NCI-H1436 treated with DMSO at 0.1 percent for 48 hours (cell line): ENCODE measurements around the gene BLOC1S3.
A peak's percentile ranks its signal among the peaks of the same experiment; 100 is the strongest.

ENCODE experiments used
- DNase-seq: peaks from one replicate; lab custom pipeline; 2025; lab: John Stamatoyannopoulos, UW

Gene BLOC1S3

DNA sequence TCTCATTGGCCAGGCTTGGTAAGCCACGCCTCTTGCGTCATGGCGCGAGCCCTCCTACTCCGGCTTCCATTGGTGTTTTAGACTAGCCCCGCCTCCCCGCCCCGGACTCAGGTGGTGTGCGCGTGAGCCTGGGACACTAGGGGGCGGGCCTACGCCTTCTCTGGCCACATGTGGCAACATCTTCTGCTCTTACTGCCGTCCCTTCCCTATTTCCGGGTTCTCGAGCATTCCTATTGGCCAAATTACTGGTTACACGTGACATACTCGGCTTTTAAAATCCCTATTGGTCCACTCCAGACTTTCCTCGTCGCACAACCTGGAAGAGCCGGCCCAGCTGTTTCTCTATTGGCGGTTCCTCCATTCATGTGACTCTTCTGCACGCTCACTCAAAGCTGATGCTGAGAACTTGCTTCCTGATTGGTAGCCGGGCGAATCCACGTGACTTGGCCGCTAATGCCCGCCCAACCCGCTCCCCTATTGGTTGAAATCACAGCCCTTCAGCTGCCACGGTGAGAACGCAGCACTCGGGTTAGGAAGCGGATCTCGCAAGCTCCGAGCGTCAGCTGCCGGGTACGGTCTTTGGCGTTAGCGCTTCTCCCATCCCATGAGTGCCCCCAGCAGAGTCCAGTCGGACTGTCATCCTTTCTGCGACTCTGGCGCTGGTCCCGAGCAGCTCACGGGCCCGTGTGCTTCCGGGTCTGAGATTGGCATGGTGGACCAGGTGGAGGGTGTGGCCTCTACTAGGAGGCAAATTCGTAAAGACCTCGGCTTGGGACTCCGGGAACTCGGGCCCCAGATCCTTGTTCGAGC is at the start of gene BLOC1S3:
TSS of gene BLOC1S3 (plus strand) at position 523 of the 810 bp plus-strand sequence. CDS start 513 bp downstream, outside the sequence.
- DNase-seq = peak; percentile 100

GRCh38 chr19:45128806-45129205 is 49.8 kb upstream of the BLOC1S3 start:
- no peak for DNase-seq

DNA sequence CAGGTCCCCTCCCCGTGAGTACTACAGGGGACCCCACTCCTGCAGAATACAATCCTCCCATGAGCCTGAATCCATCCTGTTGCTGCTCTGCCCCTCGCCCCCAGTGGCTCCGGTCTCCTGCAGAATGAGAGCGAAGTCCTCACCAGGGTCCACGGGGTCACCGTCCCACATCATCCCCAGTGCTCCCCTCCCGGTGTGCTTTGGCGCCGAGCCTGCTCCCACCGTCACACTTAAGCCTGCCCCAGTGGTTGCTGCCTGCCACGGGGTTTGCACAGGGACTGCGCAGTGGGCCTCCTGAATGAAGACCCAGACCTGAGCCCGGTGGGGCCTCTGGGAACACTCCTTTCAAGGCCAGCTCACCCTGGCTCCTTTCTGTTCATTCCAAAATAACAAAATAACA is 48.3 kb upstream of the BLOC1S3 start:
- no peak for DNase-seq

- peak; percentile 95 for DNase-seq
Measured at GRCh38 chr19:45130888-45131615, 47.5 kb upstream of the BLOC1S3 start.

DNA sequence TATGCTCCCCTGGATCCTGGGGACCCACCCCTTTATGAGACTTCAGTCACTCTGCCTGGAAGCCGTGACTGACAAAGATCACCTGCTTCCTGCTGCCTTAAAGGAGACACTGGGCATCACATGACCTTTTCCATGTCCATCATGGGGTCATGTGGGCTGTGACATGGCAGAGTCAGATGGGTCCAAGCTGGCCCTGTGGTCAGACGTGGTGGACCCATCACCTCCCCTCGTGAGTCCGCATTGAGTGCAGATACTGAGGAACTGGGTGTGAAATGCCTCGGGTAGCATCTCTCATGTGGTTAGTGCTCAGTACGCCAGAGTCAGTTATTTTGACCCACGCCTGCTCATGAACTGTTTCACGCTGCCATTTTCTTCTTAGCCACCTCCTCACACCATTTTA is 44.9 kb upstream of the BLOC1S3 start:
- DNase-seq = no peak

DNA sequence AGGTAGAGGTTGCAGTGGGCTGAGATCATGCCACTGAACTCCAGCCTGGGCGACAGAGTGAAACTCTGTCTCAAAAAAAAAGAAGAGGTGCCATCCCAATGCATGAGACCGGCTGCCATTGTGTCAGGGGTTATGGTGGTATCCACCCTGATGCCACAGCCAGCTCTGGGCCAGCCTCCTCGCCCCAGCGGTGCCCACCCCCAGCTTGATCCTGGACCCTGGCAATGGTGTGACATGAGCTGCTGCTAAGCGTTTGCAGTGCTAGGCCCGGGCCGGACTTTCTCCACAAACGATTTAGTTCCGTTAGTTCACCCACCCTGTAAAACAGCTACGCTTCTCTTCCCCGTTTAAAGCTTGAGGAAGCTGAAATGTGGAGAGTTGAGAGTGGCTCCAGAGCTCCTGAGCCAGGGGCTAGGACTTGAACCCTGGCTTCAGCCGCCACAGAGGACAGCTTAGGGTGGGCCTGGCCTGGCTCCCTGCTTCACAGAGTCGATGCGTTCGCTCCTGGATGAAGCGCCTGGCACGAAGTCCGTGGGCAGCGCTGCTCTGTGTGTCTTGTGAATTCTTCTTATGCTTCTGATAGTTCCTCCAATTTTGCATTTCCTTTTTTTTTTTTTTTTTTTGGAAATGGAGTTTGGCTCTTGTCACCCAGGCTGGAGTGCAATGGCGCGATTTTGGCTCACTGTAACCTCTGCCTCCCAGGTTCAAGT is 43.3 kb upstream of the BLOC1S3 start:
- DNase-seq = no peak

DNA sequence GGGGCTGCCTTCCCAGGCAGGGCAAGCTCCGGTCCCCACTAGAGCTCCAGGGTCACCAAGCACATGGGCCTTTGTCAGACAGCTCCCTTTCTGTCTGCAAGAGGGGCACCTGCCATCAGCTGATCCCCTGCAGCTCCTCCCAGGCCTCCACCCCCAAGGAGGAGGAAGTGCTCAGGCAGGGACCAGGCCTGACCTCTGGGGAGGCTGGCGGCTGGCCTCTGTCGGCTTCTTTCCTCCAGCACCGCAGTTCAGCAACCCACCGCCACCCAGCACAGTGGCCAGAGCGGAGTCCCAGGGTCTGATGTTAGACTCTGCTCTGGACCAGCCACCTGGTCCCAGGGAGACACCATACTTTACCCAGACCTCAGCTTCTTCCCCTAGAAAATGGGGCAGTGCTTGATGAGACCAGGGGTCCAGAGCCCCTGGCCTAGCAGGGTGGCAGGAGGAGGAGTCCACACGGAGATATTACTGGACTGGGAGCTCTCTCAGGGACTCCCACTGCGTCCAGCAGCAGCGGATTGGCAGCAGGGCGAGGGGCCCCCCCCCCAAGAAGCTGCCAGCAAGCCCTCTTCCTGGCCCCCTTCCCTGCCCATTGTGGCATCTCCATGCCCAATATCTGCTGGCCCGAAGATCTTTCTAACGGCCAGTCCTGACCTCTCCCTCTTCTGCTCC is 41.9 kb upstream of the BLOC1S3 start:
- no peak for DNase-seq

DNA sequence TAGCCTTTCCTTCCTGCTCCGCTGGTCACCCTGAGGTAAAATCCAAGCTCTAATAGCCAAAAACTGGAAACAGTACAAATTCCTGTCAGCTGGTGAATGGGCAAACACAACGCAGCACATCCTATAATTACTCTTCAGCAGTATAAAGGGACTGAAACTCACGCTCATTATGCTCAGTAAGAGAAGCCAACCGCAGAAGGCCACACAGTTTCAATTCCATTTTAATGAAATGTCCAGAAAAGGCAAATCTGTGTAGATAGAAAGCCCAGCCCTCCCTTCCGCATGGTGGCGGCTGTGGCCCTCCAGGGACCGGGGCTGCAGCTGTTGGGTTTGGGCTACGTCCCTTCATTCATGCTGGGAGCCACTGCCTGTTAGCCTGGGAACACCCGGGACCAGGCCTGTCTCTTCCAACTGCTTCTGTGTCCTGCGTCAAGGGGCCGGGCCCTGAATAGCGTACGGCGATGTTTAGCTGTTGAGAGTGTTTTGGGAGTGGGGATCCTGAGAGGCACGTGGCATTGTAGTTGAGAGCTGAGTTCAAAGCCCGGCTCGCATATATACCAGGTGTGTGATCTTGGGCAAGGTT is 41.3 kb upstream of the BLOC1S3 start:
- no peak for DNase-seq

GRCh38 chr19:45138303-45138751 is 40.3 kb upstream of the BLOC1S3 start:
- no peak for DNase-seq

GRCh38 chr19:45139286-45140143 is 39.1 kb upstream of the BLOC1S3 start:
- DNase-seq = no peak

GRCh38 chr19:45140144-45140503 is 38.5 kb upstream of the BLOC1S3 start:
- DNase-seq = no peak

- DNase-seq = no peak
Measured at GRCh38 chr19:45140533-45140932, 38.1 kb upstream of the BLOC1S3 start.

DNA sequence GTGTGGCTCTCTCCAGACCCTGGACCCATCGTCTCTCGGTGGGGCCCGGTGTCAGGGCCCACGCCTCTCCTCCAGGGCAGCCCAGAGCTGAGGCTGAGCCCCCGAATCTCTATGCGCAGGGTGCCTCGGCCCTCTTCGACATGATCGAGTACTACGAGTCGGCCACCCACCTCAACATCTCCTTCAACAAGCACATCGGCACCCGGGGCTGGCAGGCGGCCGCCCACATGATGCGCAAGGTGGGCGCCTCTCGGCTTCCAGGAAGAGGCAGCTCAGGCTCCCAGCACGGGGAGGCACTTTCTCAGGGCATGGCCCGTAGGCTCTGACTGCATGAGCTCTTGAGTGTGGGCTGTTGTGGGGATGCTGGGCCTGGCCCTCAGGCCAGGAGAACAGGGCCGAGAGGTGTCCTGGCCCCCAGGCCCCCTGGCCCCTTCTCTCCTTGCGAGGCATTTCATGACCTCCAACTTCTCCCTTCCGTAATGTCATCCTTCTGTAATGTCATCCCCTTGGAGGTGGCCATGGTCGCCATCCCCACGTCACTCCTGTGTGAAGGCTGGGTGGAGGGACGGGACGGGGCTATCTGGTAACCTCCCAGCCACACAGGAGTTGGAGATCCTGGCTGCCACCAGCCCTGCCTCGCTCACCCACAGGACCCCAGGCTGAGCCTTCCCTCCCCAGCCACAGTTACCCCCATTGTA is 37.2 kb upstream of the BLOC1S3 start:
- DNase-seq = no peak

DNA sequence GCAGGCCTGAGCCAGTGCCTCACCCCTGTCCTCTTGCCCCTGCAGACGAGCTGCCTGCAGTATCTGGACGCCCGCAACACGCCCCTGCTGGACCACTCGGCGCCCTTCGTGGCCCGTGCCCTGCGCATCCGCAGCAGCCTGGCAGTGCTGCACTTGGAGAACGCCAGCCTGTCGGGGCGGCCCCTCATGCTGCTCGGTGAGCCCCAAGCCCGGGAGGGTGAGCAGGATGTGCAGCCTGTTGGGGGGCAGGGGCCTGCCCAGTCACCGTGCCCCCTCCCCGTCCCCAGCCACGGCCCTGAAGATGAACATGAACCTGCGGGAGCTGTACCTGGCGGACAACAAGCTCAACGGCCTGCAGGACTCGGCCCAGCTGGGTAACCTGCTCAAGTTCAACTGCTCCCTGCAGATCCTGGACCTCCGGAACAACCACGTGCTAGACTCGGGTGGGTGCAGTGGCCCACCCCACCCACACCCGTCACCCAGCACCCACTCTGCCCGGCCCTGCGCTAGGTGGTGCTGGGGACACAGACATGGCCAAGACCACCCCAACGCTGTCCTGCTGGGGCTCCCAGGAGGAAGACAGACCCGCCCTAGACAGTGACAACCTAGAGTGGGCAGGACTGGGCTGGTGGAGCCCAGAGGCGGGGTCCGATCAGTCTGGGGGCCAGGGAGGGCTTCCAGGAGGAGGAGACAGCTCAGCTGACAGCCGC is 36.4 kb upstream of the BLOC1S3 start:
- DNase-seq = no peak

DNA sequence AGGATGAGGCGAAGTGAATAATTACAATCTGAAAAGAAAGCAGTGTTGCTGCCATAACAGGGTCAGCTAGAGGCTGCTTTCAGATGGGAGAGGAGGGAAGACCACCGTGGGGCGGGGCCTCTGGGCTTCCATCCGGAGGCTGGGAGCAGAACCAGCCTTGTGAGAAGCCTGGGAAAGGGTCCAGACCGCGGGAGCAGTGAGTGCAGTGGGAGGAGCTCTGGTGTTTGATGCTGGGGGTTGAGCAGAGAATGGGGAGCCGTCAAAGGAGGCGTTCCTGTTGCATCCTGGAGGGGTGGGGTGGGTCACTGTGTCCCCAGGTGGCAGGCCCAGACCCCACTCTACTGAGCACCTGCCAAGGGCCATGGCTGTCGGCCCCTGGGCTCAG is 35.9 kb upstream of the BLOC1S3 start:
- no peak for DNase-seq

DNA sequence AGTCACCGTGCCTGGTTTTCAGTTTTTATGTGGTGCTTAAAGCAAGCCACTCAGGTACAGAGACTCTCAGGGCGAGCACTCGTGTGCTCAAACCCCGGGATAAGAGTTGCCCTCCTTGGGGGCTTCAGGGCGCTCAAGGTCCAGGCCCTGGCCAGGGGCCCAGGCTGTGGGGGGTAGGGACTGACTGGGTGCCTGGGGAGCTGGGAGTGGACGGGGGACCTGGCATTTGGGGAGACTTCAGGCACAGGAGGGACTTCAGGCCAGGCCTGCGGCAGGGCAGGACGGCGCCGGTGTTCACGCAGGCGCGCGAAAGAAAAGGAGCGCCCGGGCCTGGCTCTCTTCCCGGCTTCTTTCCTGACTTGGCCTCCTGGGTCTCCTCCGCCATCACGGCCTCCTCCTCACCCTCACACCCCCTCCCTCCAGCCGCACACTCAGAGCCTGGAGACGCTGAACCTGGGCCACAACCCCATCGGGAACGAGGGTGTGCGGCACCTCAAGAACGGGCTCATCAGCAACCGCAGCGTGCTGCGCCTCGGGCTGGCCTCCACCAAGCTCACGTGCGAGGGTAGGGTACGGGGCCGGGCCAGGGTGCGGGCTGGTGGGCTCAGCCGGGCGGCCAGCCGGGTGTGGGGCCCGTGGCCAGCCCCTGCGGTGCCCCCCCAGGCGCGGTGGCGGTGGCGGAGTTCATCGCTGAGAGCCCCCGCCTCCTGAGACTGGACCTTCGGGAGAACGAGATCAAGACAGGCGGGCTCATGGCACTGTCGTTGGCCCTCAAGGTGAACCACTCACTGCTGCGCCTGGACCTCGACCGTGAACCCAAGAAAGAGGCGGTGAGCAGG is 33.9 kb upstream of the BLOC1S3 start:
- no peak for DNase-seq

DNA sequence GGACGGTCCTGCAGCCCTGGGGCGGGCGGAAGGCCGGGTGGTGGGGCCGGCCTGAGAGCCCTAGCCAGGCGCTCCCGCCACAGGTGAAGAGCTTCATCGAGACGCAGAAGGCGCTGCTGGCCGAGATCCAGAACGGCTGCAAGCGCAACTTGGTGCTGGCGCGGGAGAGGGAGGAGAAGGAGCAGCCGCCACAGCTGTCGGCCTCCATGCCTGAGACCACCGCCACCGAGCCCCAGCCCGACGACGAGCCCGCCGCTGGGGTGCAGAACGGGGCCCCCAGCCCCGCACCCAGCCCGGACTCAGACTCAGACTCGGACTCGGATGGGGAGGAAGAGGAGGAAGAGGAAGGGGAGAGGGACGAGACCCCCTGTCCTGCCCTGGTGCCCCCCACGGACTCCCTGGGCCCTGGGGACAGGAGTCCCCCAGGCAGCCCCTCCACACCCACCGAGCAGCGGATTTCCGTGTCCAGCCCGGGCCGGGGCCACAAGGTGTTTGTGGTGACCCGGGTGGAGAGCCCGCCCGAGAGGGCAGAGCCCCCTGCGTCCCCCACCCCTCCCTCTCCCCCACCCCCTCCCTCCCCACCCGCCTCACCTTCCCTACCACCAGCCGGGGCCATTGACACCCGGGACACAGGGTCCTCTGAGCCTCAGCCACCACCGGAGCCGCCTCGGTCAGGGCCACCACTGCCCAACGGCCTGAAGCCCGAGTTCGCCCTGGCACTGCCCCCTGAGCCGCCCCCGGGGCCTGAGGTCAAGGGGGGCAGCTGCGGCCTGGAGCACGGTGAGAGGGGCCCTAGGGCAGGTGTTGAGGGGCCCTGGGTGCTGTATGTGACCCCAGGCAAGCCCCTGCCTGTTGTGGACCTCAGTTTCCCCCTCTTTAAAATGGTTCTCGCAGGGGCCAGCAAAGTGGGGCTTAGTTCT is 33.1 kb upstream of the BLOC1S3 start:
- no peak for DNase-seq

DNA sequence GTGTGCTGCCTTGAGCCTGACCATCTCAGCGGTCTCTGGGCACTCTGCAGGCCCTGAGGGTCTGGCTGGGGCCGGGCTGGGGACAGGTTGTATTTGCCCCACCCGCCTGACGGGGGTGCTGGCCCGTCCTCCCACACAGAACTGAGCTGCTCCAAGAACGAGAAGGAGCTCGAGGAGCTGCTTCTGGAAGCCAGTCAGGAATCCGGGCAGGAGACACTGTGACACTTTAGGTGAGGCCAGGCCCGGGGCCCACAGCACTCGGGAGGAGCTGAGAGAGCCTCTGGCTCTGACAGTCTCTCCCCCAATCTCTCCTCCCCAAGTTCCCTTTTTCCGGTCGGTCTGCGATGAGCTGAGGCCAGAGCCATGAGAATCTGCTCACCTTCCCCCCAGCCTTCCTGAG is 32.3 kb upstream of the BLOC1S3 start:
- no peak for DNase-seq
